Uterus (tissue), 2 donors: ENCODE results near the gene PTGES2.

ENCODE experiments used
- POLR2A ChIP-seq, 2 donors: fragments of 450-650 bp; IDR thresholded peaks; one replicate each; pipeline ENCODE4 v1.6.1; 2016; ENCODE audit warnings: antibody characterized with exemption in 2 of 2, mild to moderate bottlenecking in 1 of 2, moderate library complexity in 1 of 2
- TF ChIP-seq, protein P1 (sequence below), 4 experiments: fragments of 200-600 bp in 2 of 4; fragments of 450-650 bp in 2 of 4; sonication (generic) in 2 of 4; IDR thresholded peaks; one replicate each; pipeline ENCODE4 v1.5.1; 2016 to 2019; ENCODE audit warnings: antibody characterized with exemption in 4 of 4, mild to moderate bottlenecking in 2 of 4, moderate library complexity in 1 of 4

DNA sequence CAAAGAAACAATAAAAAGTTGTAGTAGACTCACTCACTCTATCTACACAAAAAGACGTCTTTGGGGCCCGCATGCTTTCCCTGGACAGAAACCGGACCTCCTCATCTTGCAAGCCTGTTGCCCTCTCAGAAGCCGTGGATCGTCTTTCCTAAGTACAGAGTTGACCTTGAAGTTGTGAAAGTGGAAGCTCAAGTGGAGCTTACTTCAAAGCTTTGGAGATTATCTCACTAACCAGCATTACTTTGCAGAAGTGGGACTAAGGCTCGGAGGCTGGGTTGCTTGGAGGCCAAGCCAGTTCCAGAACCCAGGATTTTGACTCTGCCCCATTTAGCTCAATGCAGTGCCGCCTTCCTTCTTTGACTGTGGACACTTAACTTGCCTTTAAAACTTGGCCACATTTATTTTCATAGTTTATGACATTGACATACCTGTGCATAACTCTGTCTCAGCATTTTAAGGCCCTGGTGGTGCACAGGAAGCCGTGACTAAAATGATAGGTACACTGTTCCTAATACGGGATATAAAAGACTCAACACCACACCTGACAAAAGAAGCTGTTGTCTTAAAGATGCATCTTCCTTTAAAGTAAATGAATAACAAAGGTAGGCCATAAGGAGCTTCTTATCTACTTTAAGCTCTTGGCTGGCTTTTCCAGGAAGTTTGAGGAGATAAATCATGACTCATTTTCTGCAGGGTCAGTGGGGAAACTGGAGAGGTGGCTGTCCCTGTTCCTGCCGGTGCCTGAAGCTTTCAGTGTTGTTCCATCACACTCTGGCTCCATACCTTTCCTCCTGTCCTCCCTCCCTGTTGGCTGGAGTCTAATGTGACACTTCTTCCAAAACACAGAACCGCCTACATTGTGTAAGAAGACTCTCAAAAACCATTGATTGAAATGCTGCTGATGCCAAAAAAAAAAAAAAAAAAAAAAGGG lies 48.8 kb downstream of the PTGES2 start:
- TF ChIP-seq, protein P1, sequence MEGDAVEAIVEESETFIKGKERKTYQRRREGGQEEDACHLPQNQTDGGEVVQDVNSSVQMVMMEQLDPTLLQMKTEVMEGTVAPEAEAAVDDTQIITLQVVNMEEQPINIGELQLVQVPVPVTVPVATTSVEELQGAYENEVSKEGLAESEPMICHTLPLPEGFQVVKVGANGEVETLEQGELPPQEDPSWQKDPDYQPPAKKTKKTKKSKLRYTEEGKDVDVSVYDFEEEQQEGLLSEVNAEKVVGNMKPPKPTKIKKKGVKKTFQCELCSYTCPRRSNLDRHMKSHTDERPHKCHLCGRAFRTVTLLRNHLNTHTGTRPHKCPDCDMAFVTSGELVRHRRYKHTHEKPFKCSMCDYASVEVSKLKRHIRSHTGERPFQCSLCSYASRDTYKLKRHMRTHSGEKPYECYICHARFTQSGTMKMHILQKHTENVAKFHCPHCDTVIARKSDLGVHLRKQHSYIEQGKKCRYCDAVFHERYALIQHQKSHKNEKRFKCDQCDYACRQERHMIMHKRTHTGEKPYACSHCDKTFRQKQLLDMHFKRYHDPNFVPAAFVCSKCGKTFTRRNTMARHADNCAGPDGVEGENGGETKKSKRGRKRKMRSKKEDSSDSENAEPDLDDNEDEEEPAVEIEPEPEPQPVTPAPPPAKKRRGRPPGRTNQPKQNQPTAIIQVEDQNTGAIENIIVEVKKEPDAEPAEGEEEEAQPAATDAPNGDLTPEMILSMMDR (IDR thresholded peaks at IDR 0.05): no peak
- no peak for TF ChIP-seq POLR2A (IDR thresholded peaks at IDR 0.05)
